Astrocyte of the spinal cord (primary cell): Measurements from ENCODE around the gene CREB1.

Source experiments
- DNase-seq: peaks from one replicate; pipeline ENCODE4 v3.0.0; 2011; ENCODE audit warnings: low read depth, low spot score
- H3K4me3 ChIP-seq: 2 replicates; pipeline ENCODE4 v1.5.1; 2011; ENCODE audit warnings: low read depth, mild to moderate bottlenecking, low read length, moderate library complexity
- in situ Hi-C: cut with HindIII; loops from 2 replicates; pipeline ENCODE4 v1.10.0; 2017; ENCODE audit warnings: low sequenced_read_pairs
- TF ChIP-seq, protein P1 (sequence below): IDR thresholded peaks from 2 replicates; pipeline ENCODE4 v1.5.1; 2012; ENCODE audit warnings: low read depth, mild to moderate bottlenecking, low read length, inconsistent platforms

The CREB1 gene

DNA sequence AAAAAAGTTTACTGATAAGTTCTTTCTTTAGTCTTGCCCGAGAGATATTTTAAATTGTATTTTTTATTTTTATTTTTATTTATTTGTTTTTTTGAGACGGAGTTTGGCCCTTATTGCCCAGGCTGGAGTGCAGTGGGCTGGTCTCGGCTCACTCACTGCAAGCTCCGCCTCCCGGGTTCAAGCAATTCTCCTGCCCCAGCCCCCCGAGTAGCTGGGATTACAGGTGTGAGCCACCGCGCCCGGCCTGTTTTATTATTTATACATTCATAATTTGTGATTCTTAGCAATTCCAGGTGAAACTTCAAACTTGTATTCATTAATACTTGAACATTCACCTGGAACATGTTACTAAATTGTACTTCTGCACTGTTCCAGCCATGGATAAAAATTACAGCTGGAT, 2.9 kb downstream of the CREB1 start:
- no peak for DNase-seq
- TF ChIP-seq, protein P1, sequence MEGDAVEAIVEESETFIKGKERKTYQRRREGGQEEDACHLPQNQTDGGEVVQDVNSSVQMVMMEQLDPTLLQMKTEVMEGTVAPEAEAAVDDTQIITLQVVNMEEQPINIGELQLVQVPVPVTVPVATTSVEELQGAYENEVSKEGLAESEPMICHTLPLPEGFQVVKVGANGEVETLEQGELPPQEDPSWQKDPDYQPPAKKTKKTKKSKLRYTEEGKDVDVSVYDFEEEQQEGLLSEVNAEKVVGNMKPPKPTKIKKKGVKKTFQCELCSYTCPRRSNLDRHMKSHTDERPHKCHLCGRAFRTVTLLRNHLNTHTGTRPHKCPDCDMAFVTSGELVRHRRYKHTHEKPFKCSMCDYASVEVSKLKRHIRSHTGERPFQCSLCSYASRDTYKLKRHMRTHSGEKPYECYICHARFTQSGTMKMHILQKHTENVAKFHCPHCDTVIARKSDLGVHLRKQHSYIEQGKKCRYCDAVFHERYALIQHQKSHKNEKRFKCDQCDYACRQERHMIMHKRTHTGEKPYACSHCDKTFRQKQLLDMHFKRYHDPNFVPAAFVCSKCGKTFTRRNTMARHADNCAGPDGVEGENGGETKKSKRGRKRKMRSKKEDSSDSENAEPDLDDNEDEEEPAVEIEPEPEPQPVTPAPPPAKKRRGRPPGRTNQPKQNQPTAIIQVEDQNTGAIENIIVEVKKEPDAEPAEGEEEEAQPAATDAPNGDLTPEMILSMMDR, result no peak
- in situ Hi-C loops, result no loop called here
- H3K4me3 ChIP-seq, result no peak overlapping the region

GRCh38 chr2:207533461-207534008, 3.8 kb downstream of the CREB1 start:
- no peak for DNase-seq
- in situ Hi-C loops, result no loop called here
- no peak overlapping the region for H3K4me3 ChIP-seq
- TF ChIP-seq, protein P1, result no peak

DNA sequence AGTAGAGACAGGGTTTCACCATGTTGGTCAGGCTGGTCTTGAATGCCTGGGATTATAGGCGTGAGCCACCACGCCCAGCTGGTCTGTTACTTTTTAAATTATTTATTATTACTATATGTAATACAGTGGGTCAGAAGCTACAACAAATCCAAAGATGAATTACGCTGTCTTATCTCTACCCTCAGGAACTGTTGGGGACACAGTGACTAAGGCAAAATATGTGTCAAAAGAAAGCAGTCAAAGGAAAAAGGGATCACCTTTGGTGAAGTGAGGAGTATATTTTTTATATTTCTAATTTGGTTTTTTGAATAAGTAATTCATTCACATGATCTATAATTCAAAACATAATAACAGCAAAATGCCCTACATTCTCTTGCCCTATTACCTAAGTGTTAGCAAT, 4.7 kb downstream of the CREB1 start:
- in situ Hi-C loops, result no loop called here
- DNase-seq, result no peak

DNA sequence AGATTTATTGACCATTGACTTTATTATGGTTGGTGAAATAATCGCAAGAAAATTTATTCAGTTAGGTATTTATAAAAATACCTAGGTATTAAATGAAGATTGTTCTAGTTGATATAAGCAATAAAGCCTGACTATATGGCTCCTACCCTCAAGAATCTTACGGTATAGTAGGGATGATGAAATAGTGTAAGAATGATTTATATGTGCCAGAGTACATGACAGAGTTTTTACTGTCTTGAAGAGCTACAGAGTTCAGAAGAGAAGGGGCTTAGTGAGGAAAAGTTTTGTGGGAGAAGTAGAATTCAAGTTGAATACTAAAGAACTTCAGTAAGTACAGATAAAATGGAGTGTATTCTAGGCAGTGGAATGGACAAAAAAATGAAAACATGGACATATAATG, 9.7 kb downstream of the CREB1 start:
- H3K4me3 ChIP-seq, result no peak overlapping the region
- DNase-seq, result no peak
- TF ChIP-seq, protein P1, result no peak
- in situ Hi-C loops, result no loop called here

More for the DNA sequence above, 4.7 kb downstream of the CREB1 start:
- TF ChIP-seq, protein P1, result no peak
- H3K4me3 ChIP-seq, result no peak overlapping the region

GRCh38 chr2:207540431-207540830, 10.7 kb downstream of the CREB1 start:
- in situ Hi-C loops, result no loop called here
- DNase-seq, result no peak
- no peak overlapping the region for H3K4me3 ChIP-seq
- TF ChIP-seq, protein P1, result no peak

DNA sequence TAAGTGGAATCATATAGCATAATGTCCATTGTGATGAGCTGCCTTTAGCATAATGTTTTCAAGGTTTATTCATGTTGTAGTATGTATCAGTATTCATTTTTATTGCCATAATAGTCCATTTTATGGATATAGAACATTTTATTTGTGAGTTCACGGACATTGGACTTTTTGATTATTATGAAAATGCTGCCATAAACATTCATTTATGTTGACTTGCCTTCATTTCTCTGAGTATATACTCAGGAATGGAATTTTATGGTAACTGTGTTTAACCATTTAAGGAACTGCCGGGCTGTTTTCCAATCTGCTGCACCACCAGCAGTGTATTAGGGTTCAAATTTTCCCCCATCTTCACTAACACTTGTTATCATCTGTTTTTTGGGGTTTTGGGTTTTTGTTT, 12.2 kb downstream of the CREB1 start:
- TF ChIP-seq, protein P1, result no peak
- in situ Hi-C loops, result no loop called here

DNA sequence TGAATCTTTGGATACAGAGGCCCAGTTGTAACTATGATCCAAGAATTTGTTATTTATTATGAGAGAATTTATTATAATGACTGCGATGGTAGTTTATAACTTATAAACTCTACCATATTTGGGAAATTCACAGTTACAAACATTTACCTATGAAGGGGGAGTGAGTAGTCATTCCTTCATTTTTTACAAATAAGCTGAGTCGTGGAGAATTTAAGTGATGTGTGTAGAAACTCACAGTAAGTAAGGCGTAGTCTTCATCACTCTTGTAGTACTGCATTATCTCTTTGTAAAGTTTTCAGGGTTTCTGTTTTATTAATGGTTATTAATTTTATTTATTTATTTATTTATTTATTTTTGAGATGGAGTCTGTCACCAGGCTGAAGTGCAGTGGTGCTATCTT, 13.5 kb downstream of the CREB1 start:
- H3K4me3 ChIP-seq, result no peak overlapping the region
- in situ Hi-C loops, result no loop called here
- TF ChIP-seq, protein P1, result no peak
- DNase-seq, result no peak

More for the DNA sequence above, 12.2 kb downstream of the CREB1 start:
- H3K4me3 ChIP-seq, result no peak overlapping the region
- DNase-seq, result no peak
